CD14-positive monocyte (primary cell): Measurements from ENCODE around the gene CDKN2AIPNL. TPM values are rescaled to one million over a fixed set of nuclear protein-coding genes. Genes with fewer than 3 reads are reported as not detected.
A peak's percentile ranks its signal among the peaks of the same experiment; 100 is the strongest.

Source experiments
- DNase-seq, 3 donors: peaks; one replicate each; pipeline ENCODE4 v3.0.0-alpha.2; 2011 to 2022
- H2AFZ ChIP-seq: 2 replicates; pipeline ENCODE4 v1.6.0; 2012; ENCODE audit warnings: mild to moderate bottlenecking, low read depth, low read length, inconsistent platforms; ENCODE audit not compliant: insufficient read depth, poor library complexity, severe bottlenecking
- H3K27ac ChIP-seq, 2 donors: 1 replicate in 1 of 2; 2 replicates in 1 of 2; pipeline ENCODE4 v1.5.1; 2012 to 2013; ENCODE audit warnings: low read length in 2 of 2, control low read depth in 1 of 2, inconsistent platforms in 1 of 2, low read depth in 1 of 2, mild to moderate bottlenecking in 1 of 2
- H3K27me3 ChIP-seq, 2 donors: one replicate each; pipeline versions ENCODE4 v1.6.0 to v1.6.1; 2011 to 2013; ENCODE audit warnings: low read length in 2 of 2; ENCODE audit not compliant: control insufficient read depth in 2 of 2, insufficient read depth in 2 of 2
- H3K36me3 ChIP-seq, 2 donors: replicated peaks in 1 of 2; 1 replicate in 1 of 2; 2 replicates in 1 of 2; pipeline versions ENCODE4 v1.5.1 to v1.6.1; 2012 to 2013; ENCODE audit warnings: low read length in 2 of 2, control low read depth in 1 of 2, inconsistent platforms in 1 of 2, mild to moderate bottlenecking in 1 of 2; ENCODE audit not compliant: insufficient read depth in 2 of 2, control insufficient read depth in 1 of 2
- H3K4me1 ChIP-seq, 2 donors: 1 replicate in 1 of 2; 2 replicates in 1 of 2; pipeline versions ENCODE4 v1.5.1 to v1.6.1; 2012 to 2013; ENCODE audit warnings: low read length in 2 of 2, control low read depth in 1 of 2, inconsistent platforms in 1 of 2, mild to moderate bottlenecking in 1 of 2, moderate library complexity in 1 of 2; ENCODE audit not compliant: insufficient read depth in 2 of 2, control insufficient read depth in 1 of 2
- H3K4me2 ChIP-seq: replicated peaks from 2 replicates; pipeline ENCODE3; 2012; ENCODE audit warnings: low read length, moderate library complexity, mild to moderate bottlenecking; ENCODE audit not compliant: poor library complexity, severe bottlenecking; ENCODE audit errors: extremely low read depth
- H3K4me3 ChIP-seq, 3 experiments: fragments of 200-600 bp in 1 of 3; sonication (generic) in 1 of 3; replicated peaks in 1 of 3; 1 replicate in 2 of 3; 2 replicates in 1 of 3; pipeline ENCODE4 v1.5.1; 2011 to 2013; ENCODE audit warnings: low read length in 3 of 3, mild to moderate bottlenecking in 3 of 3, control low read depth in 2 of 3, low read depth in 2 of 3, inconsistent platforms in 1 of 3, moderate library complexity in 1 of 3
- H3K79me2 ChIP-seq: 2 replicates; pipeline ENCODE4 v1.6.0; 2012; ENCODE audit warnings: mild to moderate bottlenecking, control low read depth, inconsistent platforms, low read length, moderate library complexity; ENCODE audit not compliant: insufficient read depth
- H3K9ac ChIP-seq: 2 replicates; pipeline ENCODE4 v1.6.0; 2017; ENCODE audit warnings: low read length, mild to moderate bottlenecking; ENCODE audit not compliant: insufficient read depth, poor library complexity, severe bottlenecking
- H3K9me3 ChIP-seq, 2 donors: replicated peaks in 1 of 2; 1 replicate in 1 of 2; 2 replicates in 1 of 2; pipeline versions ENCODE4 v1.5.1 to v1.6.1; 2012 to 2013; ENCODE audit warnings: low read length in 2 of 2, control low read depth in 1 of 2; ENCODE audit not compliant: control insufficient read depth in 1 of 2, insufficient read depth in 1 of 2
- H4K20me1 ChIP-seq: 2 replicates; pipeline ENCODE4 v1.6.0; 2012; ENCODE audit warnings: mild to moderate bottlenecking, low read length, control low read depth, moderate library complexity; ENCODE audit not compliant: insufficient read depth
- H3K27ac Mint-ChIP-seq, 7 donors: one replicate each; pipeline ENCODE4 v1.8.0; 2020; ENCODE audit warnings: mild to moderate bottlenecking in 7 of 7, mixed read lengths in 7 of 7, moderate library complexity in 6 of 7, inconsistent platforms in 2 of 7
- H3K27me3 Mint-ChIP-seq, 3 donors: one replicate each; pipeline ENCODE4 v1.8.0; 2021 to 2022; ENCODE audit warnings: low read depth in 3 of 3, mild to moderate bottlenecking in 3 of 3, mixed read lengths in 3 of 3, moderate library complexity in 3 of 3, inconsistent platforms in 1 of 3
- H3K36me3 Mint-ChIP-seq, 2 donors: one replicate each; pipeline ENCODE4 v1.8.0; 2020; ENCODE audit warnings: mixed read lengths in 2 of 2, inconsistent platforms in 1 of 2, mild to moderate bottlenecking in 1 of 2
- H3K4me1 Mint-ChIP-seq: one replicate; pipeline ENCODE4 v1.8.0; 2020; ENCODE audit warnings: mild to moderate bottlenecking, mixed read lengths
- H3K4me3 Mint-ChIP-seq, 2 donors: one replicate each; pipeline ENCODE4 v1.8.0; 2020; ENCODE audit warnings: mild to moderate bottlenecking in 2 of 2, mixed read lengths in 2 of 2, moderate library complexity in 1 of 2
- H3K9me3 Mint-ChIP-seq, 7 donors: one replicate each; pipeline ENCODE4 v1.8.0; 2020 to 2022; ENCODE audit warnings: mixed read lengths in 7 of 7, mild to moderate bottlenecking in 6 of 7, moderate library complexity in 6 of 7, inconsistent platforms in 2 of 7
- CTCF ChIP-seq: fragments of 200-600 bp; IDR thresholded peaks from one replicate; pipeline ENCODE4 v1.8.0; 2022; ENCODE audit warnings: antibody characterized with exemption, mild to moderate bottlenecking
- WGBS: methylation state at CpG from one replicate; pipeline ENCODE4 v1.1.5; 2013; ENCODE audit warnings: missing lambda C conversion rate; ENCODE audit not compliant: insufficient coverage; 5-methylcytosine and 5-hydroxymethylcytosine counted together
- intact Hi-C, 2 donors: fragments of 100-400 bp; cut with micrococcal nuclease; formaldehyde crosslinking; loops; one replicate each; pipeline versions ENCODE4 v1.15.0 to v1.15.1; 2023
- polyA plus RNA-seq, 3 donors: library from polyadenylated mRNA; depleted of rRNA in 1 of 3; unstranded in 2 of 3; stranded (reverse) in 1 of 3; fragments of 300-500 nt in 2 of 3; fragments of >200 nt in 1 of 3; fragmentation: Illumina TruSeq in 2 of 3; gene quantifications; 1 replicate in 2 of 3; 2 replicates in 1 of 3; pipeline ENCODE4 v1.2.3, GENCODE V29; 2012 to 2021

CDKN2AIPNL gene
- polyA plus RNA-seq, 3 donors, result 6.9 to 20.0 (median 15.0) TPM

DNA sequence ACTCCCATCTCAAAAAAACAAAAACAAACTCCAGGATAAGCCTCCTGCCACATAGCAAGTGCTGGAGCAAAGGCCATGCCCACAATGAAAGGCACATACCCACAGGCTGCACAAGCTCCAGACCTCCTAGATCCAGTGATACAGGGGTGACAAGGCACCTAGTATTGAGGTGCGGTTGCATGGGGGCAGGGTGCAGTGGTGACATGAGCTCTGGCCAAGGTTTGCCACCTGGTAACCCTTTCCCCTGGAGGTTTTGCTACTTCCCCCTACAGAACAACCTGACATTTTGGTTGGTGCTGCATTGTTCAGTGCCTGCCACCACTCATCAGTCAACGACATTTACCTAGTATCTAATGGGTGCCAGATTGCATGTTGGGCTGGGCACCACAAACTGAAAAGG, 14.5 kb downstream of the CDKN2AIPNL start:
- H3K27me3 Mint-ChIP-seq, result peaks cover 0 to 1% (median 0%) of the 10 kb centered on the region in 3 donors

DNA sequence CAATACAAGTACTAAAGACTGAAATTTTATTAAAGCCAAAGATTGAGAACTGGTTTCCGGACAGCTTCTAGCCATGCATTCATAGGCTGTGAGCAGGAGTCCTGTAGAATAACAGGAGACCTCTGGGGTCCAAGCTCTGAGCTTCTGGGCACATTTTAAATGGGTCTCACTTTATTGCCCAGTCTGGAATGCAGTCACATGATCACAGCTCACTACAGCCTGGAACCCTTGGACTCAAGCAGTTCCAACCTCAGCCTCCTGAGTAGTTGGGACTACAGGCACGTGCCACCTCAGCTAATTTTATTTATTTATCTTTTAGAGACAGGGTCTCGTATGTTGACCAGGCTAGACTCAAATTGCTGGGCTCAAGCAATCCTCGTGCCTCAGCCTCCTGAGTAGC, 15.4 kb downstream of the CDKN2AIPNL start:
- no peaks in the 10 kb centered on the region for H3K4me1 Mint-ChIP-seq
- peaks cover 48% of the 10 kb centered on the region for H4K20me1 ChIP-seq
- no peak overlapping the region for H3K4me2 ChIP-seq
- no peaks in the 10 kb centered on the region for H3K9me3 Mint-ChIP-seq
- no peak for TF ChIP-seq CTCF
- H3K27me3 Mint-ChIP-seq, result peaks cover 0 to 1% (median 0%) of the 10 kb centered on the region in 3 donors
- intact Hi-C loops, result no loop called here
- DNase-seq, result no peak
- peaks cover 59 to 83% of the 10 kb centered on the region in 2 donors for H3K36me3 ChIP-seq
- no peaks in the 10 kb centered on the region for H3K4me1 ChIP-seq
- H2AFZ ChIP-seq, result no peak overlapping the region
- H3K9me3 ChIP-seq, result no peaks in the 10 kb centered on the region
- peaks cover 59 to 77% of the 10 kb centered on the region in 2 donors for H3K36me3 Mint-ChIP-seq
- H3K9ac ChIP-seq, result no peak overlapping the region
- H3K27ac ChIP-seq, result no peak overlapping the region
- 100% methylated on average over 2 of the region's 4 CpGs for WGBS
- no peak overlapping the region for H3K27ac Mint-ChIP-seq
- H3K4me3 Mint-ChIP-seq, result no peak overlapping the region
- no peaks in the 10 kb centered on the region for H3K79me2 ChIP-seq
- no peak overlapping the region for H3K4me3 ChIP-seq
- H3K27me3 ChIP-seq, result no peaks in the 10 kb centered on the region

More for the DNA sequence above, 14.5 kb downstream of the CDKN2AIPNL start:
- Histone ChIP-seq H4K20me1 (peaks cover 39% of the 10 kb centered on the region), H3K36me3 (peaks cover 50 to 80% of the 10 kb centered on the region in 2 donors), H3K4me2 (no peak overlapping the region), H3K79me2 (no peaks in the 10 kb centered on the region), H2AFZ (no peak overlapping the region), H3K9me3 (no peaks in the 10 kb centered on the region), H3K27ac (no peak overlapping the region), H3K4me3 (no peak overlapping the region), H3K27me3 (no peaks in the 10 kb centered on the region), H3K4me1 (no peaks in the 10 kb centered on the region), H3K9ac (no peak overlapping the region)
- peak overlapping the region in 3 of 7 donors; percentile 12 to 57 (median 24) for H3K27ac Mint-ChIP-seq
- intact Hi-C loops, result no loop called here
- H3K4me1 Mint-ChIP-seq, result no peaks in the 10 kb centered on the region
- H3K36me3 Mint-ChIP-seq, result peaks cover 55 to 77% of the 10 kb centered on the region in 2 donors
- H3K9me3 Mint-ChIP-seq, result no peaks in the 10 kb centered on the region
- 100% methylated on average over 1 of the region's 2 CpGs for WGBS
- H3K4me3 Mint-ChIP-seq, result no peak overlapping the region
- TF ChIP-seq CTCF, result no peak
- no peak for DNase-seq
